ENCODE measurements around the gene PTPRN2.

- TF ChIP-seq, protein P1, sequence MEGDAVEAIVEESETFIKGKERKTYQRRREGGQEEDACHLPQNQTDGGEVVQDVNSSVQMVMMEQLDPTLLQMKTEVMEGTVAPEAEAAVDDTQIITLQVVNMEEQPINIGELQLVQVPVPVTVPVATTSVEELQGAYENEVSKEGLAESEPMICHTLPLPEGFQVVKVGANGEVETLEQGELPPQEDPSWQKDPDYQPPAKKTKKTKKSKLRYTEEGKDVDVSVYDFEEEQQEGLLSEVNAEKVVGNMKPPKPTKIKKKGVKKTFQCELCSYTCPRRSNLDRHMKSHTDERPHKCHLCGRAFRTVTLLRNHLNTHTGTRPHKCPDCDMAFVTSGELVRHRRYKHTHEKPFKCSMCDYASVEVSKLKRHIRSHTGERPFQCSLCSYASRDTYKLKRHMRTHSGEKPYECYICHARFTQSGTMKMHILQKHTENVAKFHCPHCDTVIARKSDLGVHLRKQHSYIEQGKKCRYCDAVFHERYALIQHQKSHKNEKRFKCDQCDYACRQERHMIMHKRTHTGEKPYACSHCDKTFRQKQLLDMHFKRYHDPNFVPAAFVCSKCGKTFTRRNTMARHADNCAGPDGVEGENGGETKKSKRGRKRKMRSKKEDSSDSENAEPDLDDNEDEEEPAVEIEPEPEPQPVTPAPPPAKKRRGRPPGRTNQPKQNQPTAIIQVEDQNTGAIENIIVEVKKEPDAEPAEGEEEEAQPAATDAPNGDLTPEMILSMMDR (IDR thresholded peaks at IDR 0.05): no peak
- TF ChIP-seq POLR2A (IDR thresholded peaks at IDR 0.05): no peak
Observed at GRCh38 chr7:158110034-158110590, 477.5 kb downstream of the PTPRN2 start.
